Stimulated activated CD8-positive, alpha-beta memory T cell treated with anti-CD3 and anti-CD28 coated beads, Interleukin-15, amount 100 ng/mL, for 24 hours (primary cell): ENCODE measurements around the gene SPINT2.
"Not testable (repeated sequence)": the region's sequence is repeated elsewhere in the genome, so short reads cannot be mapped to it uniquely, and the experiment has no call there.

ENCODE experiments used
- DNase-seq: peaks from one replicate; pipeline ENCODE4 v3.0.0-alpha.2; 2020; ENCODE audit warnings: low read depth

SPINT2 gene

GRCh38 chr19:38264486-38265212 is at the start of gene SPINT2:
SPINT2 (plus strand) TSS chr19:38264573; CDS start chr19:38264893, 320 bp downstream.
- DNase-seq, result peak; percentile 26

GRCh38 chr19:38216785-38217641 is 47.4 kb upstream of the SPINT2 start:
- no peak for DNase-seq

GRCh38 chr19:38218204-38218603 is 46.2 kb upstream of the SPINT2 start:
- DNase-seq, result no peak

GRCh38 chr19:38219221-38219620 is 45.2 kb upstream of the SPINT2 start:
- no peak for DNase-seq

GRCh38 chr19:38221421-38221820 is 43.0 kb upstream of the SPINT2 start:
- no peak for DNase-seq

GRCh38 chr19:38221919-38222830 is 42.2 kb upstream of the SPINT2 start:
- no peak for DNase-seq

GRCh38 chr19:38223119-38223523 is 41.3 kb upstream of the SPINT2 start:
- DNase-seq, result no peak

- no peak for DNase-seq
Observed at GRCh38 chr19:38223617-38224013, 40.8 kb upstream of the SPINT2 start.

- DNase-seq, result peak; percentile 38
Observed at GRCh38 chr19:38224014-38224862, 40.1 kb upstream of the SPINT2 start, which contains the start of gene DPF1. DPF1 (minus strand) TSS chr19:38224222; CDS start chr19:38224142, 80 bp downstream.

- not testable (repeated sequence) for DNase-seq
Observed at GRCh38 chr19:38224863-38225218, 39.5 kb upstream of the SPINT2 start.

GRCh38 chr19:38227287-38228004 is 36.9 kb upstream of the SPINT2 start:
- DNase-seq, result no peak

GRCh38 chr19:38228005-38228377 is 36.4 kb upstream of the SPINT2 start:
- no peak for DNase-seq

- no peak for DNase-seq
Observed at GRCh38 chr19:38228491-38229439, 35.6 kb upstream of the SPINT2 start.

GRCh38 chr19:38229585-38230073 is 34.7 kb upstream of the SPINT2 start:
- peak; percentile 42 for DNase-seq

GRCh38 chr19:38230506-38231133 is 33.8 kb upstream of the SPINT2 start:
- not testable (repeated sequence) for DNase-seq

GRCh38 chr19:38231918-38232317 is 32.5 kb upstream of the SPINT2 start:
- no peak for DNase-seq

GRCh38 chr19:38233740-38234251 is 30.6 kb upstream of the SPINT2 start:
- peak; percentile 71 for DNase-seq

GRCh38 chr19:38234615-38235014 is 29.8 kb upstream of the SPINT2 start:
- DNase-seq, result no peak
